ENCODE measurements around the gene SLC7A9.
"Not testable (repeated sequence)": the region's sequence is repeated elsewhere in the genome, so short reads cannot be mapped to it uniquely, and the experiment has no call there.

The SLC7A9 gene

GRCh38 chr19:32891609-32892008, 22.0 kb upstream of the SLC7A9 start:
- Mint-ChIP-seq H3K27ac (no peak overlapping the region), H3K4me3 (no peak overlapping the region), H3K36me3 (peaks cover 30% of the 10 kb centered on the region), H3K9me3 (ENCODE audit: low read depth) (peaks cover 15% of the 10 kb centered on the region), H3K27me3 (no peaks in the 10 kb centered on the region), H3K4me1 (ENCODE audit: low read depth) (no peaks in the 10 kb centered on the region)

GRCh38 chr19:32890841-32891240, 21.3 kb upstream of the SLC7A9 start:
- Mint-ChIP-seq H3K4me1 (ENCODE audit: low read depth) (no peaks in the 10 kb centered on the region), H3K36me3 (peaks cover 30% of the 10 kb centered on the region), H3K4me3 (no peak overlapping the region), H3K9me3 (ENCODE audit: low read depth) (peaks cover 15% of the 10 kb centered on the region), H3K27me3 (no peaks in the 10 kb centered on the region), H3K27ac (no peak overlapping the region)

- H3K4me3 Mint-ChIP-seq: no peak overlapping the region
- H3K9me3 Mint-ChIP-seq (ENCODE audit: low read depth): peaks cover 15% of the 10 kb centered on the region
- H3K36me3 Mint-ChIP-seq: peaks cover 32% of the 10 kb centered on the region
- H3K4me1 Mint-ChIP-seq (ENCODE audit: low read depth): no peaks in the 10 kb centered on the region
- no peaks in the 10 kb centered on the region for H3K27me3 Mint-ChIP-seq
- no peak overlapping the region for H3K27ac Mint-ChIP-seq
Observed at GRCh38 chr19:32890326-32890725, 20.8 kb upstream of the SLC7A9 start.

GRCh38 chr19:32889137-32889934, 19.8 kb upstream of the SLC7A9 start:
- Mint-ChIP-seq H3K4me1 (ENCODE audit: low read depth) (no peaks in the 10 kb centered on the region), H3K27ac (no peak overlapping the region), H3K36me3 (peaks cover 25% of the 10 kb centered on the region)

GRCh38 chr19:32887572-32888215, 18.1 kb upstream of the SLC7A9 start:
- Mint-ChIP-seq H3K9me3 (ENCODE audit: low read depth) (peaks cover 6% of the 10 kb centered on the region), H3K27ac (no peak overlapping the region), H3K4me1 (ENCODE audit: low read depth) (no peaks in the 10 kb centered on the region), H3K27me3 (no peaks in the 10 kb centered on the region), H3K4me3 (no peak overlapping the region), H3K36me3 (peaks cover 11% of the 10 kb centered on the region)

More at GRCh38 chr19:32889137-32889934, 19.8 kb upstream of the SLC7A9 start:
- no peak overlapping the region for H3K4me3 Mint-ChIP-seq
- H3K27me3 Mint-ChIP-seq: no peaks in the 10 kb centered on the region
- H3K9me3 Mint-ChIP-seq (ENCODE audit: low read depth): peaks cover 15% of the 10 kb centered on the region

GRCh38 chr19:32886241-32886640, 16.7 kb upstream of the SLC7A9 start:
- Mint-ChIP-seq H3K27ac (no peak overlapping the region), H3K4me1 (ENCODE audit: low read depth) (no peaks in the 10 kb centered on the region), H3K36me3 (peaks cover 7% of the 10 kb centered on the region), H3K9me3 (ENCODE audit: low read depth) (peaks cover under 1% of the 10 kb centered on the region), H3K4me3 (no peak overlapping the region), H3K27me3 (no peaks in the 10 kb centered on the region)

GRCh38 chr19:32885255-32885654, 15.7 kb upstream of the SLC7A9 start:
- not testable (repeated sequence) for H3K4me3 Mint-ChIP-seq; H3K4me1 Mint-ChIP-seq (ENCODE audit: low read depth)

GRCh38 chr19:32881766-32882165, 12.2 kb upstream of the SLC7A9 start:
- no peak overlapping the region for H3K27ac Mint-ChIP-seq
- H3K9me3 Mint-ChIP-seq (ENCODE audit: low read depth): no peaks in the 10 kb centered on the region
- no peak overlapping the region for H3K4me3 Mint-ChIP-seq
- no peaks in the 10 kb centered on the region for H3K4me1 Mint-ChIP-seq (ENCODE audit: low read depth)
- H3K27me3 Mint-ChIP-seq: no peaks in the 10 kb centered on the region
- H3K36me3 Mint-ChIP-seq: peaks cover 3% of the 10 kb centered on the region

More at GRCh38 chr19:32885255-32885654, 15.7 kb upstream of the SLC7A9 start:
- H3K27me3 Mint-ChIP-seq; H3K36me3 Mint-ChIP-seq; H3K27ac Mint-ChIP-seq; H3K9me3 Mint-ChIP-seq (ENCODE audit: low read depth): not testable (repeated sequence)

- Mint-ChIP-seq H3K36me3 (peaks cover 2% of the 10 kb centered on the region), H3K9me3 (ENCODE audit: low read depth) (no peaks in the 10 kb centered on the region), H3K27me3 (no peaks in the 10 kb centered on the region), H3K4me3 (no peak overlapping the region), H3K4me1 (ENCODE audit: low read depth) (no peaks in the 10 kb centered on the region), H3K27ac (no peak overlapping the region)
Observed at GRCh38 chr19:32880622-32881021, 11.1 kb upstream of the SLC7A9 start.

GRCh38 chr19:32879741-32880140, 10.2 kb upstream of the SLC7A9 start:
- H3K4me1 Mint-ChIP-seq (ENCODE audit: low read depth): no peaks in the 10 kb centered on the region
- no peak overlapping the region for H3K27ac Mint-ChIP-seq
- no peak overlapping the region for H3K4me3 Mint-ChIP-seq
- no peaks in the 10 kb centered on the region for H3K27me3 Mint-ChIP-seq
- no peaks in the 10 kb centered on the region for H3K9me3 Mint-ChIP-seq (ENCODE audit: low read depth)
- H3K36me3 Mint-ChIP-seq: no peaks in the 10 kb centered on the region

- Mint-ChIP-seq H3K27ac (no peak overlapping the region), H3K4me1 (ENCODE audit: low read depth) (no peaks in the 10 kb centered on the region), H3K9me3 (ENCODE audit: low read depth) (no peaks in the 10 kb centered on the region), H3K27me3 (no peaks in the 10 kb centered on the region), H3K36me3 (no peaks in the 10 kb centered on the region), H3K4me3 (no peak overlapping the region)
Observed at GRCh38 chr19:32878988-32879387, 9.4 kb upstream of the SLC7A9 start.

- Mint-ChIP-seq H3K27ac (no peak overlapping the region), H3K27me3 (no peaks in the 10 kb centered on the region), H3K36me3 (no peaks in the 10 kb centered on the region), H3K4me1 (ENCODE audit: low read depth) (no peaks in the 10 kb centered on the region), H3K4me3 (no peak overlapping the region), H3K9me3 (ENCODE audit: low read depth) (no peaks in the 10 kb centered on the region)
Observed at GRCh38 chr19:32877977-32878745, 8.6 kb upstream of the SLC7A9 start.

GRCh38 chr19:32877323-32877912, 7.9 kb upstream of the SLC7A9 start:
- H3K4me1 Mint-ChIP-seq (ENCODE audit: low read depth): no peaks in the 10 kb centered on the region
- no peaks in the 10 kb centered on the region for H3K36me3 Mint-ChIP-seq
- no peak overlapping the region for H3K4me3 Mint-ChIP-seq
- no peaks in the 10 kb centered on the region for H3K27me3 Mint-ChIP-seq
- H3K27ac Mint-ChIP-seq: no peak overlapping the region
- H3K9me3 Mint-ChIP-seq (ENCODE audit: low read depth): no peaks in the 10 kb centered on the region

GRCh38 chr19:32876919-32877285, 7.3 kb upstream of the SLC7A9 start:
- Mint-ChIP-seq H3K36me3 (no peaks in the 10 kb centered on the region), H3K27me3 (no peaks in the 10 kb centered on the region), H3K27ac (no peak overlapping the region), H3K4me3 (no peak overlapping the region), H3K9me3 (ENCODE audit: low read depth) (no peaks in the 10 kb centered on the region), H3K4me1 (ENCODE audit: low read depth) (no peaks in the 10 kb centered on the region)
